ENCODE data around the gene GPBAR1. TPM values are rescaled to one million over a fixed set of nuclear protein-coding genes. Genes with fewer than 3 reads are reported as not detected.

Gene GPBAR1
- total RNA-seq, 1 donor from 2014 or later, result 0.54 TPM

Other genes with a start within 250 kb of the GPBAR1 start
- 0.64 and 0.67 TPM in 2 replicates for gene RUFY4, start 191.8 kb upstream of the GPBAR1 start, total RNA-seq
- not detected in 2 replicates for gene CXCR2, start 135.0 kb upstream of the GPBAR1 start, total RNA-seq
- gene CXCR1, start 94.1 kb upstream of the GPBAR1 start, total RNA-seq, result not detected in 2 replicates
- 507 and 509 TPM in 2 replicates for gene ARPC2, start 43.8 kb upstream of the GPBAR1 start, total RNA-seq
- 88.0 and 90.2 TPM in 2 replicates for gene AAMP, start 9.1 kb downstream of the GPBAR1 start, total RNA-seq
- gene PNKD, start 9.5 kb downstream of the GPBAR1 start, total RNA-seq, result 18.6 and 20.3 TPM in 2 replicates
- 66.2 and 70.5 TPM in 2 replicates for gene TMBIM1, start 31.5 kb downstream of the GPBAR1 start, total RNA-seq
- not detected in 2 replicates for gene CATIP, start 95.8 kb downstream of the GPBAR1 start, total RNA-seq
- gene SLC11A1, start 121.3 kb downstream of the GPBAR1 start, total RNA-seq, result 0.05 and 0.27 TPM in 2 replicates
- gene CTDSP1, start 138.9 kb downstream of the GPBAR1 start, total RNA-seq, result 105 and 106 TPM in 2 replicates
- gene VIL1, start 158.1 kb downstream of the GPBAR1 start, total RNA-seq, result not detected in 2 replicates